Keratinocyte (primary cell): ENCODE data around the gene FAXC.

ENCODE experiments used
- CTCF ChIP-seq, 3 experiments: IDR thresholded peaks in 1 of 3; conservative IDR thresholded peaks in 1 of 3; optimal IDR thresholded peaks in 1 of 3; 2 replicates in 2 of 3; 3 replicates in 1 of 3; pipeline versions ENCODE3 to v1.5.1; 2011; ENCODE audit warnings: low read length in 3 of 3, mild to moderate bottlenecking in 3 of 3, moderate library complexity in 2 of 3, control low read depth in 1 of 3, inconsistent platforms in 1 of 3; ENCODE audit not compliant: insufficient read depth in 2 of 3; ENCODE audit errors: extremely low read depth in 1 of 3
- EZH2 ChIP-seq: IDR thresholded peaks from one replicate; pipeline ENCODE4 v1.6.1; 2012; ENCODE audit warnings: inconsistent platforms, mild to moderate bottlenecking, low read length, moderate library complexity

- no peak for TF ChIP-seq CTCF (optimal IDR thresholded peaks at IDR 0.05 in 1 of 3, IDR thresholded peaks at IDR 0.05 in 1 of 3, conservative IDR thresholded peaks at IDR 0.05 in 1 of 3; ENCODE audit: extremely low read depth in 1 of 3, insufficient read depth in 2 of 3, low read length in 3 of 3)
- TF ChIP-seq EZH2, result no peak
These were observed 38.9 kb downstream of the FAXC start for GRCh38 chr6:99310553-99310952.
